Measurements from ENCODE around the gene SUGP2. TPM values are rescaled to one million over a fixed set of nuclear protein-coding genes. Genes with fewer than 3 reads are reported as not detected.

Gene SUGP2
- total and polyA plus RNA-seq, 9 of the 15 experiments (the other 6 are each of a cell fraction or from before 2014, with no cell fraction given), result 13.1 to 101 (median 63.1) TPM

GRCh38 chr19:18966307-18966706 is 67.0 kb downstream of the SUGP2 start:
- no peaks in the 10 kb centered on the region for H3K36me3 ChIP-seq (ENCODE audit: control insufficient read depth, insufficient read depth, low read length)
- H3K4me3 ChIP-seq, result no peak overlapping the region
- POLR2A ChIA-PET, result interaction anchor here (0.6 kb wide), 1 partner anchor 1401 kb away, joined by 3 read pairs; no protein-coding TSS in a partner anchor
- H3K79me2 ChIP-seq (ENCODE audit: control insufficient read depth, insufficient read depth, low read length), result no peaks in the 10 kb centered on the region
- no peaks in the 10 kb centered on the region for H3K9me1 ChIP-seq (ENCODE audit: control insufficient read depth, insufficient read depth, low read length)
- H3K27ac ChIP-seq (ENCODE audit: extremely low read depth, low read depth, low read length), result no peak overlapping the region
- no TSS peak for BruUV-seq (replicated peaks)
- intact Hi-C loops (cut with micrococcal nuclease) (no loop called here), in situ Hi-C loops (cut with MboI) (no loop called here)
- ATAC-seq (peak; percentile 48; the same call in 2 of the 3 replicates), DNase-seq (ENCODE audit: extremely low read depth in 1 of 4, low spot score in 3 of 4) (no peak), FAIRE-seq (no peak)
- H3K4me1 ChIP-seq (replicated peaks in 1 of 2; ENCODE audit: control insufficient read depth in 2 of 2, insufficient read depth in 2 of 2, low read length in 2 of 2), result peaks cover 0 to 7% of the 10 kb centered on the region in 2 experiments; a peak in 3 of 5 replicates
- no peaks in the 10 kb centered on the region for H4K20me1 ChIP-seq (replicated peaks; ENCODE audit: control insufficient read depth, insufficient read depth, low read length)
- H3K27me3 ChIP-seq (ENCODE audit: control insufficient read depth in 2 of 2, insufficient read depth in 2 of 2, low read length in 2 of 2), result peaks cover 0 to 9% of the 10 kb centered on the region in 2 experiments; a peak in 2 of 5 replicates
- H2AFZ ChIP-seq (ENCODE audit: low read depth, low read length), result peak overlapping the region; percentile 87
- no peak overlapping the region for H3K4me2 ChIP-seq (ENCODE audit: insufficient read depth, low read length)
- no peaks in the 10 kb centered on the region for H3K9me3 ChIP-seq (replicated peaks; ENCODE audit: control insufficient read depth, insufficient read depth, low read depth, low read length)
- no peak for TF ChIP-seq ZNF3 (CRISPR knock-in tag; IDR thresholded peaks at IDR 0.05)
- no peak for TF ChIP-seq ZKSCAN8 (CRISPR knock-in tag; IDR thresholded peaks at IDR 0.05)
- TF ChIP-seq SPI1 (IDR thresholded peaks at IDR 0.05; ENCODE audit: borderline replicate concordance, low read depth, low read length), result peak; percentile 53; the same call in 1 of the 2 replicates
- TF ChIP-seq PRDM10 (IDR thresholded peaks at IDR 0.05; ENCODE audit: partially characterized antibody), result peak; percentile 9
- peak; percentile 33; the same call in 1 of the 2 replicates for TF ChIP-seq ZFX (CRISPR knock-in tag; IDR thresholded peaks at IDR 0.05)
- WGBS (ENCODE audit: insufficient coverage, low coverage, missing lambda C conversion rate), result 6% methylated on average over 4 of the region's 4 CpGs
- CTCF ChIA-PET (ENCODE audit: low intra/inter-chr PET ratio), result no interaction called here
- no peak overlapping the region for H3K9ac ChIP-seq (ENCODE audit: insufficient read depth in 1 of 2, low read depth in 2 of 2, low read length in 2 of 2)

Measured in K562 (cell line).